Activated naive CD8-positive, alpha-beta T cell (primary cell): ENCODE results near the gene ZNF454.

Source experiments
- H3K27ac Mint-ChIP-seq: one replicate; pipeline ENCODE4 v1.8.0; 2021; ENCODE audit warnings: mixed read lengths
- H3K27me3 Mint-ChIP-seq: one replicate; pipeline ENCODE4 v1.8.0; 2021; ENCODE audit warnings: mixed read lengths
- H3K36me3 Mint-ChIP-seq: one replicate; pipeline ENCODE4 v1.8.0; 2021; ENCODE audit warnings: mixed read lengths
- H3K4me1 Mint-ChIP-seq: one replicate; pipeline ENCODE4 v1.8.0; 2021; ENCODE audit warnings: low read depth, mixed read lengths
- H3K4me3 Mint-ChIP-seq: one replicate; pipeline ENCODE4 v1.8.0; 2021; ENCODE audit warnings: mild to moderate bottlenecking, mixed read lengths
- H3K9me3 Mint-ChIP-seq: one replicate; pipeline ENCODE4 v1.8.0; 2021; ENCODE audit warnings: low read depth, mixed read lengths

Gene ZNF454

GRCh38 chr5:178940569-178941360 lies at the start of gene ZNF454:
TSS of gene ZNF454 (plus strand) at chr5:178941198. CDS start at chr5:178942792, 1,594 bp downstream.
- Mint-ChIP-seq H3K36me3 (peaks cover 46% of the 10 kb centered on the region), H3K27ac (no peak within 1 kb of the TSS), H3K4me1 (no peaks in the 10 kb centered on the region), H3K9me3 (peaks cover 52% of the 10 kb centered on the region), H3K4me3 (no peak within 1 kb of the TSS), H3K27me3 (peaks cover 32% of the 10 kb centered on the region)

- peak within 1 kb of the TSS; percentile 85 for H3K4me3 Mint-ChIP-seq
- peaks cover 6% of the 10 kb centered on the region for H3K4me1 Mint-ChIP-seq
- peaks cover 19% of the 10 kb centered on the region for H3K36me3 Mint-ChIP-seq
- no peaks in the 10 kb centered on the region for H3K9me3 Mint-ChIP-seq
- no peak within 1 kb of the TSS for H3K27ac Mint-ChIP-seq
- H3K27me3 Mint-ChIP-seq = no peaks in the 10 kb centered on the region
Observed at GRCh38 chr5:178895615-178896571, 45.1 kb upstream of the ZNF454 start, which contains the start of gene ZFP2. TSS of gene ZFP2 (plus strand) at chr5:178895913. CDS start at chr5:178931314, 35,401 bp downstream.

- no peaks in the 10 kb centered on the region for H3K27me3 Mint-ChIP-seq
- peaks cover 38% of the 10 kb centered on the region for H3K36me3 Mint-ChIP-seq
- peaks cover 6% of the 10 kb centered on the region for H3K4me1 Mint-ChIP-seq
- H3K27ac Mint-ChIP-seq = no peak overlapping the region
- peaks cover 13% of the 10 kb centered on the region for H3K9me3 Mint-ChIP-seq
- no peak overlapping the region for H3K4me3 Mint-ChIP-seq
Observed at GRCh38 chr5:178899289-178899688, 41.7 kb upstream of the ZNF454 start.

GRCh38 chr5:178902849-178903248 lies 38.1 kb upstream of the ZNF454 start:
- Mint-ChIP-seq H3K36me3 (peaks cover 31% of the 10 kb centered on the region), H3K4me1 (no peaks in the 10 kb centered on the region), H3K27ac (no peak overlapping the region), H3K27me3 (no peaks in the 10 kb centered on the region), H3K4me3 (no peak overlapping the region), H3K9me3 (peaks cover 13% of the 10 kb centered on the region)

- Mint-ChIP-seq H3K27ac (no peak overlapping the region), H3K4me3 (no peak overlapping the region), H3K36me3 (peaks cover 71% of the 10 kb centered on the region), H3K9me3 (peaks cover 56% of the 10 kb centered on the region), H3K4me1 (no peaks in the 10 kb centered on the region), H3K27me3 (no peaks in the 10 kb centered on the region)
Observed at GRCh38 chr5:178931846-178932760, 8.9 kb upstream of the ZNF454 start.

- H3K27me3 Mint-ChIP-seq = peaks cover 32% of the 10 kb centered on the region
- H3K4me3 Mint-ChIP-seq = no peak overlapping the region
- peaks cover 40% of the 10 kb centered on the region for H3K36me3 Mint-ChIP-seq
- H3K27ac Mint-ChIP-seq = no peak overlapping the region
- H3K9me3 Mint-ChIP-seq = peaks cover 47% of the 10 kb centered on the region
- no peaks in the 10 kb centered on the region for H3K4me1 Mint-ChIP-seq
Observed at GRCh38 chr5:178941361-178941760, 363 bp downstream of the ZNF454 start.

GRCh38 chr5:178965465-178966055 lies 24.6 kb downstream of the ZNF454 start:
- no peaks in the 10 kb centered on the region for H3K27me3 Mint-ChIP-seq
- H3K27ac Mint-ChIP-seq = no peak overlapping the region
- H3K9me3 Mint-ChIP-seq = peaks cover 31% of the 10 kb centered on the region
- H3K4me3 Mint-ChIP-seq = no peak overlapping the region
- no peaks in the 10 kb centered on the region for H3K4me1 Mint-ChIP-seq
- peaks cover 36% of the 10 kb centered on the region for H3K36me3 Mint-ChIP-seq

- no peaks in the 10 kb centered on the region for H3K4me1 Mint-ChIP-seq
- H3K27me3 Mint-ChIP-seq = no peaks in the 10 kb centered on the region
- H3K27ac Mint-ChIP-seq = no peak overlapping the region
- H3K4me3 Mint-ChIP-seq = no peak overlapping the region
- H3K36me3 Mint-ChIP-seq = peaks cover 13% of the 10 kb centered on the region
- H3K9me3 Mint-ChIP-seq = peaks cover 29% of the 10 kb centered on the region
Observed at GRCh38 chr5:178981381-178981780, 40.4 kb downstream of the ZNF454 start.

- H3K27me3 Mint-ChIP-seq = no peaks in the 10 kb centered on the region
- H3K4me3 Mint-ChIP-seq = no peak overlapping the region
- H3K4me1 Mint-ChIP-seq = no peaks in the 10 kb centered on the region
- peaks cover 21% of the 10 kb centered on the region for H3K9me3 Mint-ChIP-seq
- H3K27ac Mint-ChIP-seq = no peak overlapping the region
- H3K36me3 Mint-ChIP-seq = peaks cover 6% of the 10 kb centered on the region
Observed at GRCh38 chr5:178982941-178983340, 41.9 kb downstream of the ZNF454 start.

- Mint-ChIP-seq H3K9me3 (peaks cover 13% of the 10 kb centered on the region), H3K4me1 (no peaks in the 10 kb centered on the region), H3K27ac (no peak overlapping the region), H3K4me3 (no peak overlapping the region), H3K27me3 (no peaks in the 10 kb centered on the region), H3K36me3 (peaks cover 3% of the 10 kb centered on the region)
Observed at GRCh38 chr5:178983728-178984127, 42.7 kb downstream of the ZNF454 start.

GRCh38 chr5:178984145-178985072 lies 43.4 kb downstream of the ZNF454 start:
- Mint-ChIP-seq H3K9me3 (peaks cover 9% of the 10 kb centered on the region), H3K36me3 (peaks cover 3% of the 10 kb centered on the region), H3K27me3 (no peaks in the 10 kb centered on the region), H3K4me1 (no peaks in the 10 kb centered on the region), H3K27ac (no peak overlapping the region), H3K4me3 (no peak overlapping the region)

- H3K9me3 Mint-ChIP-seq = no peaks in the 10 kb centered on the region
- H3K4me3 Mint-ChIP-seq = no peak overlapping the region
- H3K27ac Mint-ChIP-seq = no peak overlapping the region
- no peaks in the 10 kb centered on the region for H3K4me1 Mint-ChIP-seq
- no peaks in the 10 kb centered on the region for H3K27me3 Mint-ChIP-seq
- H3K36me3 Mint-ChIP-seq = no peaks in the 10 kb centered on the region
Observed at GRCh38 chr5:178986326-178986960, 45.4 kb downstream of the ZNF454 start.
